NCI-H2196 (cell line): ENCODE data around the gene CLCNKB.

Source experiments
- DNase-seq: peaks from one replicate; lab custom pipeline; 2025; ENCODE audit not compliant: unreplicated experiment; lab: John Stamatoyannopoulos, UW

CLCNKB gene

GRCh38 chr1:16092097-16092922 is 48.7 kb downstream of the CLCNKB start:
- DNase-seq: no peak

- DNase-seq: no peak
Measured at GRCh38 chr1:16092923-16093511, 49.4 kb downstream of the CLCNKB start.

- no peak for DNase-seq
Measured at GRCh38 chr1:16093611-16094010, 50.0 kb downstream of the CLCNKB start.

GRCh38 chr1:16094453-16095158 is 51.0 kb downstream of the CLCNKB start:
- DNase-seq: no peak

GRCh38 chr1:16095447-16095846 is 51.9 kb downstream of the CLCNKB start:
- no peak for DNase-seq

- DNase-seq: no peak
Measured at GRCh38 chr1:16099412-16099811, 55.8 kb downstream of the CLCNKB start.

- DNase-seq: no peak
Measured at GRCh38 chr1:16101623-16102022, 58.0 kb downstream of the CLCNKB start.
